ENCODE data around the gene PRR20G. TPM values are rescaled to one million over a fixed set of nuclear protein-coding genes. Genes with fewer than 3 reads are reported as not detected.

PRR20G gene
- total and polyA plus RNA-seq, 2 experiments from 2014 or later, result not detected

DNA sequence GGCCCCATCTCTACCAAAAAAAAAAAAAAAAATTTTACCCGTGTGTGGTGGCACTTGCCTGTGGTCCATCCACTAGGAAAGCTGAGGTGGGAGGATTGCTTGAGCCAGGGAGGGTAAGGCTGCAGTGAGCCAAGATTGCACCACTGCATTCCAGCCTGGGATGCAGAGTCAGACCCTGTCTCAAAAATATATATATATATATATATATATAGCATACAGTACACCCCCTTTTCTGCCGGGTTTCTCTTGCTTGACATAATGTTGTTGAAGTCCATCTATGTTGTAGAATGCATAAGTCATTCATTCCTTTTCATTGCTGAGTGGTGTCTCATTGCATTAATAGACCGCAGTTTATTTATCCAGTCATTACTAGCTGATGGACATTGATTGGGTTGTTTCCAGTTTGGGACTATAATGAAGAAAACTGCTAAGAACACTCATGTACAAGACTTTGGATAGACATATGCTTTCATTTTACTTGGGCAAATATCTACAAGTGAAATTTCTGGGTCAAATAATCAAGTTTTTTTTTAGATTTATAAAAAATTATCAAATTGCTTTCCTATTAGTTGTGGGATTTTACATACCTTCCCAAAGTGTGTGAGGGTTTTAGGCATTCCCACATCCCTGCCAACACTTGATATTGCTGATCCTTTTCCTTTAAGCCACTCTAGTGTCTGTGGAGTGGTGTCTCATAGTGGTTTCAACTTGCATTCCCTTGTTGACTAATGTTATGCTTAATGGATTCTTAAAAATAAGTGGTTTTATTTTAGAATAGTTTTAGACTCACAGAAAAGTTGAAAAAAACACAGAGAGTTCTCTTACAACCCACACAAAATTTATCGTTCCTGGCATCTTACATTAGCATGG lies 2.1 kb upstream of the PRR20G start:
- TF ChIP-seq EZH2 (IDR thresholded peaks at IDR 0.05; ENCODE audit: borderline replicate concordance) (no peak), EZH2phosphoT487 (IDR thresholded peaks at IDR 0.05; ENCODE audit: low read depth, severe bottlenecking, unreplicated experiment) (no peak), CTCF (IDR thresholded peaks at IDR 0.05; ENCODE audit: poor library complexity) (no peak)
- 85% methylated on average over 4 of the region's 4 CpGs for WGBS (ENCODE audit: low lambda C conversion rate, missing lambda C conversion rate)

GRCh38 chr3:127288921-127289705 lies 1.3 kb upstream of the PRR20G start:
- Histone ChIP-seq H3K79me2 (no peaks in the 10 kb centered on the region), H3K4me3 (no peak overlapping the region), H2AFZ (no peak overlapping the region), H4K20me1 (ENCODE audit: insufficient read depth, poor library complexity, severe bottlenecking) (no peaks in the 10 kb centered on the region), H3K36me3 (replicated peaks; ENCODE audit: insufficient read depth, low read depth) (no peaks in the 10 kb centered on the region), H3K4me2 (no peak overlapping the region), H3K27me3 (no peaks in the 10 kb centered on the region), H3K9me2 (replicated peaks; ENCODE audit: insufficient read depth) (no peaks in the 10 kb centered on the region), H3K4me1 (ENCODE audit: insufficient read depth) (no peaks in the 10 kb centered on the region), H3K27ac (no peak overlapping the region), H3K9me3 (ENCODE audit: low read depth) (no peaks in the 10 kb centered on the region)
- WGBS (ENCODE audit: low lambda C conversion rate, missing lambda C conversion rate), result 93% methylated on average over 23 of the region's 23 CpGs
- DNase-seq (ENCODE audit: low spot score), result no peak
- no peak for TF ChIP-seq EZH2phosphoT487 (IDR thresholded peaks at IDR 0.05; ENCODE audit: low read depth, severe bottlenecking, unreplicated experiment)
- TF ChIP-seq CTCF (IDR thresholded peaks at IDR 0.05; ENCODE audit: poor library complexity), result no peak
- TF ChIP-seq EZH2 (IDR thresholded peaks at IDR 0.05; ENCODE audit: borderline replicate concordance), result no peak

More for the DNA sequence above, 2.1 kb upstream of the PRR20G start:
- no peaks in the 10 kb centered on the region for H4K20me1 ChIP-seq (ENCODE audit: insufficient read depth, poor library complexity, severe bottlenecking)
- no peaks in the 10 kb centered on the region for H3K27me3 ChIP-seq
- H3K4me2 ChIP-seq, result no peak overlapping the region
- no peak for DNase-seq (ENCODE audit: low spot score)
- no peak overlapping the region for H2AFZ ChIP-seq
- H3K27ac ChIP-seq, result no peak overlapping the region
- H3K36me3 ChIP-seq (replicated peaks; ENCODE audit: insufficient read depth, low read depth), result no peaks in the 10 kb centered on the region
- no peaks in the 10 kb centered on the region for H3K4me1 ChIP-seq (ENCODE audit: insufficient read depth)
- no peak overlapping the region for H3K4me3 ChIP-seq
- no peaks in the 10 kb centered on the region for H3K9me3 ChIP-seq (ENCODE audit: low read depth)
- no peaks in the 10 kb centered on the region for H3K79me2 ChIP-seq
- no peaks in the 10 kb centered on the region for H3K9me2 ChIP-seq (replicated peaks; ENCODE audit: insufficient read depth)

- Histone ChIP-seq H3K27me3 (no peaks in the 10 kb centered on the region), H3K9me3 (ENCODE audit: low read depth) (no peaks in the 10 kb centered on the region), H3K4me2 (no peak overlapping the region), H3K4me1 (ENCODE audit: insufficient read depth) (no peaks in the 10 kb centered on the region), H4K20me1 (ENCODE audit: insufficient read depth, poor library complexity, severe bottlenecking) (no peaks in the 10 kb centered on the region), H3K4me3 (no peak overlapping the region), H3K36me3 (replicated peaks; ENCODE audit: insufficient read depth, low read depth) (no peaks in the 10 kb centered on the region), H3K27ac (no peak overlapping the region), H3K9me2 (replicated peaks; ENCODE audit: insufficient read depth) (no peaks in the 10 kb centered on the region), H3K79me2 (no peaks in the 10 kb centered on the region), H2AFZ (no peak overlapping the region)
- DNase-seq (ENCODE audit: low spot score), result no peak
- WGBS (ENCODE audit: low lambda C conversion rate, missing lambda C conversion rate), result 94% methylated on average over 11 of the region's 17 CpGs
- TF ChIP-seq EZH2 (IDR thresholded peaks at IDR 0.05; ENCODE audit: borderline replicate concordance) (no peak), CTCF (IDR thresholded peaks at IDR 0.05; ENCODE audit: poor library complexity) (no peak), EZH2phosphoT487 (IDR thresholded peaks at IDR 0.05; ENCODE audit: low read depth, severe bottlenecking, unreplicated experiment) (no peak)
Measured at GRCh38 chr3:127288343-127288742, 497 bp upstream of the PRR20G start.
